ENCODE results near the gene FKBP1A. TPM values are rescaled to one million over a fixed set of nuclear protein-coding genes. Genes with fewer than 3 reads are reported as not detected.

Gene FKBP1A
- total RNA-seq, 1 donor from 2014 or later, result 128 TPM

GRCh38 chr20:1382670-1383069 lies 10.2 kb downstream of the FKBP1A start:
- ATAC-seq (ENCODE audit: low read depth) (no peak), DNase-seq (no peak)
- no peaks in the 10 kb centered on the region for H3K9me3 Mint-ChIP-seq
- H3K4me3 Mint-ChIP-seq, result no peak overlapping the region
- H3K4me1 Mint-ChIP-seq, result peaks cover 87% of the 10 kb centered on the region
- no peak for TF ChIP-seq CTCF (IDR thresholded peaks at IDR 0.05)
- ChIA-PET POLR2A (no interaction called here), CTCF (interaction anchor here (1.4 kb wide), 1 partner anchor 121 kb away, joined by 3 read pairs; no protein-coding TSS in a partner anchor)
- no peaks in the 10 kb centered on the region for H3K27me3 Mint-ChIP-seq
- H3K27ac Mint-ChIP-seq, result no peak overlapping the region
- intact Hi-C loops (cut with micrococcal nuclease), result no loop called here
- H3K36me3 Mint-ChIP-seq (ENCODE audit: low read depth), result peaks cover 37% of the 10 kb centered on the region

DNA sequence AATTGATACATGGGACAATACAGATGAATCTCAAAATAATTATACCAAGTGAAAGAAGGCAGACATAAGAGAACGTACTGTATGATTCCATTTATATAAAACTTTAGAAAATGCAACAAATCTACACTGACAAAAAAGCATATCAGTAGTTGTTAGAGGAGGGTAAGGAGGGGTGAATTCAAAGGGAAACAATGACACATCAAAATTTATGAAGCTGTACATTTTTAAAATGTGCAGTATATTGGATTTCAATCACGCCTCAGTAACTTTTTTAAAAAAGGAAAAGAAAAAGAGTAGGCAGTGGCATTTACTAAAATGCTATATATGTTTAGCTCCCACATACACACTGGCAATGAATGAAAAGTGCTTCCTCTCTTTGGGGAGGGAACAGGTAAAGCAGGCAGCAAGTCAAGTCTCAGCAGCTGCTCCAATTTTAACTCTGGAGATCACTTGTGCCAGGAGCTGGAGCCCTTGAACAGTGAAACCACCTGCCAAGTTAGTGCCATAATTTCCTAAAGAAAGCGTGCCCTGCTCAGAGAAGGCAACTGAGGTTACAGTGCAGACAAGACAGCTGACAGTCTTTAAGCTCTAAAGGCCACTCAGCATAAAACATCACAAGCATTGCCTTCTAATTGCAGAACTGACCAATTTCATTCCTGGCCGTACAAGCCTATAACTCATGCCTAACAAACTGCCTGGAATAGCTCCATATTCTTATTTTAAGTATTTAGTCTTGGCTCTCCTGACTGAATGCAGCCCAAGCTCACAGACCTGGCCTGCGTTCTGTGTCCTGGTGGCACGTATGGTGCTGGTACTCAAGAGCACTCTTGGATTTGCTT lies 10.9 kb downstream of the FKBP1A start:
- DNase-seq (no peak), ATAC-seq (ENCODE audit: low read depth) (no peak)
- Mint-ChIP-seq H3K36me3 (ENCODE audit: low read depth) (peaks cover 37% of the 10 kb centered on the region), H3K4me1 (peaks cover 90% of the 10 kb centered on the region), H3K9me3 (no peaks in the 10 kb centered on the region), H3K27me3 (no peaks in the 10 kb centered on the region), H3K27ac (no peak overlapping the region), H3K4me3 (no peak overlapping the region)
- POLR2A ChIA-PET, result no interaction called here
- intact Hi-C loops (cut with micrococcal nuclease), result no loop called here
- CTCF ChIA-PET, result interaction anchor here (1.4 kb wide), 1 partner anchor 122 kb away, joined by 3 read pairs; no protein-coding TSS in a partner anchor
- TF ChIP-seq CTCF (IDR thresholded peaks at IDR 0.05), result no peak

DNA sequence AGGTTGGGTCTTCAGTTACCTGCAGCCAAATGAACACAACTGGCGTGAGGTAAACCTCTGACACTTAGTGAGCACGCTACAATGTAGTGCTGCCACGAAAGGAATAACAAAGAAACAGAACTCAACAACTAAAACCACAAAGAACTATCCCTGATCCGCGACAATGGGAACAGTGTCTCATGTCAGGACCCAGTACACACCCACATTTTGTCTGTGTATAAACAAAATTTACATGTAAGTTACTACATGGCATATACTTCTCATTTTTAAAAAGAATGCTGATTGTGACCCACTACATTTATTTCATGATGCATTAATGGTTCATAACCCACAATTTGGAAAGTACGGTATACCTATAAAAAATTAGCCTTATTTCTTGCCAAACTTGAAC lies 14.1 kb downstream of the FKBP1A start:
- no peak for TF ChIP-seq CTCF (IDR thresholded peaks at IDR 0.05)
- H3K4me1 Mint-ChIP-seq, result peaks cover 82% of the 10 kb centered on the region
- H3K27me3 Mint-ChIP-seq, result no peaks in the 10 kb centered on the region
- intact Hi-C loops (cut with micrococcal nuclease), result loop anchor here (5.0 kb wide), 1 partner anchor 59 kb away; no protein-coding TSS in a partner anchor
- H3K4me3 Mint-ChIP-seq, result no peak overlapping the region
- ATAC-seq (ENCODE audit: low read depth), result no peak
- peaks cover 33% of the 10 kb centered on the region for H3K36me3 Mint-ChIP-seq (ENCODE audit: low read depth)
- ChIA-PET POLR2A (no interaction called here), CTCF (no interaction called here)
- no peaks in the 10 kb centered on the region for H3K9me3 Mint-ChIP-seq
- no peak overlapping the region for H3K27ac Mint-ChIP-seq
- no peak for DNase-seq

GRCh38 chr20:1377984-1378734 lies 14.7 kb downstream of the FKBP1A start:
- ChIA-PET CTCF (interaction anchor here (1.3 kb wide), 1 partner anchor 60 kb away, joined by 3 read pairs; no protein-coding TSS in a partner anchor), POLR2A (interaction anchor here (0.8 to 1.9 kb wide), 3 partner anchors 11 to 61 kb away, joined by 3 to 13 read pairs (median 4); partner anchors contain the start of gene FKBP1A)
- H3K4me3 Mint-ChIP-seq, result no peak overlapping the region

More at GRCh38 chr20:1377984-1378734, 14.7 kb downstream of the FKBP1A start:
- Mint-ChIP-seq H3K27ac (peak overlapping the region; percentile 71), H3K27me3 (no peaks in the 10 kb centered on the region), H3K36me3 (ENCODE audit: low read depth) (peaks cover 34% of the 10 kb centered on the region), H3K9me3 (no peaks in the 10 kb centered on the region), H3K4me1 (peaks cover 78% of the 10 kb centered on the region)
- DNase-seq (no peak), ATAC-seq (ENCODE audit: low read depth) (no peak)
- TF ChIP-seq CTCF (IDR thresholded peaks at IDR 0.05), result no peak
- intact Hi-C loops (cut with micrococcal nuclease), result loop anchor here (5.0 kb wide), 1 partner anchor 59 kb away; no protein-coding TSS in a partner anchor

Measured in activated B cell treated with CpG ODN at 0.5 μM for 24 hours (primary cell).